Measurements from ENCODE around the gene PRXL2B. TPM values are rescaled to one million over a fixed set of nuclear protein-coding genes. Genes with fewer than 3 reads are reported as not detected.

PRXL2B gene
- total RNA-seq, 1 donor from 2014 or later: 26.5 TPM

DNA sequence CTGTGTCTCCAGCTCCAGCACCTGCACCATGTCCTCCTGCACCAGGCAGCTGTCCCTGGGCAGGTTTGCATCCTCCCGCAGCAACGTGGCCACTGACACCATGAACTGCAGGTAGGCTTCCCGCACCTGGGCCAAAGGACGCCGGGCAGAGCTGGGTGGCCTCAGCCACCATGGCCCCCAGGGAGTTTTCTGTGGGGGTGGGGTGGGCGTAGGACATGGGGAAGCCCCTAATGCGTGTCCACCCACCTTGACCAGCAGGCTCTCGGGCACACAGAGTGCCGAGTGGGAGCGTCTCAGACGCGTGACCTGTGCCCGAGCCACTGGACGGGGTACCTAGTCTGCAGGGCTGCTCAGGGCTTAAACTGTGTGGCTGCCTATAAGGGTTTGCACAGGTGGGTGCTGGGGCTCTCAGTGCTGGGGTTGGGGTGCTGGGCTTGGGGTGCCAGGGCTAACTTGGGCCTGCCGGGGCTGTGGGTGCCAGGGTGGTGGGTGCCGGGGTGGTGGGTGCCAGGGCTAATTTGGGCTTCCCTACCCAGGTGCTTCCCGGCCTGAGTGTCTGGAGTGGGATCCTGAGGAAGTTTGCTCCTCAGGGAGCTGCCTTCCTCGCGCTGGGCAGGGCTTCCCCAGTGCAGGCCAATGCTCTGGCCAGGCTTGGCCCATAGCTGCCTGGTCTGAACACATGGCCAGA is 17.7 kb downstream of the PRXL2B start:
- Mint-ChIP-seq H3K4me1 (ENCODE audit: low read depth) (no peaks in the 10 kb centered on the region), H3K27me3 (ENCODE audit: low read depth) (peaks cover 4% of the 10 kb centered on the region), H3K36me3 (ENCODE audit: low read depth) (no peaks in the 10 kb centered on the region), H3K4me3 (ENCODE audit: low read depth) (no peak overlapping the region), H3K27ac (no peak overlapping the region), H3K9me3 (peaks cover 5% of the 10 kb centered on the region)
- intact Hi-C loops (cut with micrococcal nuclease): no loop called here
- DNase-seq (ENCODE audit: low spot score): no peak

DNA sequence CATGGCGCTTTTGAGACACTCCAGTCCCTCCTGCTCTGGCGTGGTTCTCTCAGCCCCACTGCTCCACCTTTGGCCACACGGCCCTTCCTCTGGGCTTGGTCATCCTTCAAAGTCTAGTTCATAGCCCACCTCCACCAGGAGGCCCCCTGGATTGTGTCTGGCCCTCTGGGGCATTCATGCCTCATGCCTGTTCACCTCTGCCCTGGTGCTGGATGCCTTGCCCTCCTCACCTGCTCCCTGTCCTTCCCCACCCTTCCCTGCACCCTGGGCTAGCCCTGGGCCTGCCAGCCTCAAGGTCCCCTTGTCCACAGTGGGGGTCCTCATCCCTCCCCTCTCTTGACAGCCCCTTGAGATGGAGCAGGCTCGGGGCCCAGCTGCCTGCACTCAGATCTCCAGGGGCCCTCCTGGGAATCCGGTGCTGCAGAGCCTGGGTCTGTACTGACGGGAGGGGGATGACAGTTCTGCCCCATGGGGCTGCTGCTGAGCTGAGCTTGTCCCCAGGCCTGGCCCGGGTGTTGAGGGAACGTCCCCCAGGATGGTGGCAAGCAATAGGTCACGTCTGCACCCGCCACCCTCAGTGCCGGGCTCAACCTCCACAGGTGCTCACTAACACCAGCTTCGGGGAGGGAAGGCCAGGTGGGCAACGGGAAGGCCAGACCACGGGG is 18.4 kb downstream of the PRXL2B start:
- Mint-ChIP-seq H3K4me1 (ENCODE audit: low read depth) (no peaks in the 10 kb centered on the region), H3K9me3 (peaks cover 5% of the 10 kb centered on the region), H3K4me3 (ENCODE audit: low read depth) (no peak overlapping the region), H3K36me3 (ENCODE audit: low read depth) (no peaks in the 10 kb centered on the region), H3K27ac (no peak overlapping the region), H3K27me3 (ENCODE audit: low read depth) (peaks cover 4% of the 10 kb centered on the region)
- intact Hi-C loops (cut with micrococcal nuclease): no loop called here
- no peak for DNase-seq (ENCODE audit: low spot score)

DNA sequence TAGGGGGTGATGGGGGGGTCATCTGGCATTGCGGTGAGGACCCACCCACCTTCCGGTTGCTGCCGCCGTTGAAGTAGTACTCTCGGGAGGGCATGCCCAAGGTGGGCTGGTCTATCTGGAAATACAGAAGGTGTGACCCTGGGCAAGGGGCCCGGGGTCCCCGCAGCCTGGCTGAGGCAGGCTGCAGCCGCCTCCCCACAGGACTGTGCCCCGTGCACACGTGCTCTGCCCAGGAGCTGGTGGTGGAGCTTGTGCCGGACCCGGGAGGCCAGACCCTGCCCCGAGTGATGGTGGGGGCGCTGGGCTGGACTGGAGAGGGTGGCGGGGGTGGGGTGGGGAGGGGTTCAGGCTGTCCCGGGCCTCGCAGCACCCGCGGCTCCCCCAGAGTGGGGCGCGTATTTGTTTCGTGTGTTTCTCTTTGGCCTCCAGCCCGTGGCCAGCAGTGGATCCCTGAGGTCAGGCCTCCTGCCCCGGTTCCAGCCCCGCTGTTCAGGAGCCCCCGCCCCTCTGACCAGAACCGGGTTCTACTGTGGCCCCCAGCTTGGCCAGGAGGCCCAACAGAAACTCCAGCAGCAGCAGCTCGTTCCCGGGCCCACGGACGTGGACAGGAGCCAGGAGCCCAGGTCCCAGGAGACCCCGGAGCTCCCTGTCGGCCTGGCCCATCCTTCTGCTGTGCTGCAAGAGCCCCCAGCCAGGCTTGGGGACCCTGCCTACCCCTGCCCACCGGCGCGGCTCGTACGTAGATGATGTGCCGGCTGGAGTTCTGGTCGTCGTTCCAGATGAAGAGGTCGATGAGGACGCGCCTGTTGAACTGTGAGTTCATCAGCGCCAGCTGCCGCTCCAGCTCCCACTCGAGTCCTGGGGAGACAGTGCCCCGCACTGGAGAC is 19.2 kb downstream of the PRXL2B start:
- peaks cover 5% of the 10 kb centered on the region for H3K9me3 Mint-ChIP-seq
- DNase-seq (ENCODE audit: low spot score): no peak
- H3K36me3 Mint-ChIP-seq (ENCODE audit: low read depth): no peaks in the 10 kb centered on the region
- no peak overlapping the region for H3K27ac Mint-ChIP-seq
- intact Hi-C loops (cut with micrococcal nuclease): no loop called here
- H3K27me3 Mint-ChIP-seq (ENCODE audit: low read depth): peaks cover 4% of the 10 kb centered on the region
- H3K4me3 Mint-ChIP-seq (ENCODE audit: low read depth): no peak overlapping the region
- no peaks in the 10 kb centered on the region for H3K4me1 Mint-ChIP-seq (ENCODE audit: low read depth)

DNA sequence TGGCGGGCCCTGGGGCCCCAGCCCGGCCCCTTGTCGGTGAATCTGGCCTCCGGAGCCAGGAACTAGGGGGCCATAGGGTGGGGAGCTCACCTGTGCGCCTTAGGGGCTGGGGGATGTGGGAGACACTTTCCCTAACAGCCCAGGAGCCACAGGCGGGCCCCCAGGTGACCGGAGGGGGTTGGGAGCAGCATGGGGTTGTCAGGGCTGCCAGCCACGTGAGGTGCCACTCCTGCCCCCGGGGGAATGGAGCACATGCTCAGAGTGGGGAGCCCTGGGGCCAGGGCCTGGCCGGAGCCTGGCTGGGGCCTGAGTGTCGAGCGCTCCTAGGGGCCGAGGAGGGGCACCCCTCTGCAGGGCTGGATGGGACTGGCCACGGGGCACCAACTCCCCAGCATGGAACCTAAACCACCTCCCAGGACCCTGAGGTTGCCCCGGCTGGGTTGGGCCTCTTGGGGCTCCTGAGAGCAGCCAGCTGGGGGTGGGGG is 19.9 kb downstream of the PRXL2B start:
- Mint-ChIP-seq H3K9me3 (peaks cover 5% of the 10 kb centered on the region), H3K36me3 (ENCODE audit: low read depth) (no peaks in the 10 kb centered on the region), H3K27me3 (ENCODE audit: low read depth) (peaks cover 2% of the 10 kb centered on the region), H3K4me3 (ENCODE audit: low read depth) (no peak overlapping the region), H3K4me1 (ENCODE audit: low read depth) (no peaks in the 10 kb centered on the region), H3K27ac (no peak overlapping the region)
- intact Hi-C loops (cut with micrococcal nuclease): no loop called here
- DNase-seq (ENCODE audit: low spot score): no peak

DNA sequence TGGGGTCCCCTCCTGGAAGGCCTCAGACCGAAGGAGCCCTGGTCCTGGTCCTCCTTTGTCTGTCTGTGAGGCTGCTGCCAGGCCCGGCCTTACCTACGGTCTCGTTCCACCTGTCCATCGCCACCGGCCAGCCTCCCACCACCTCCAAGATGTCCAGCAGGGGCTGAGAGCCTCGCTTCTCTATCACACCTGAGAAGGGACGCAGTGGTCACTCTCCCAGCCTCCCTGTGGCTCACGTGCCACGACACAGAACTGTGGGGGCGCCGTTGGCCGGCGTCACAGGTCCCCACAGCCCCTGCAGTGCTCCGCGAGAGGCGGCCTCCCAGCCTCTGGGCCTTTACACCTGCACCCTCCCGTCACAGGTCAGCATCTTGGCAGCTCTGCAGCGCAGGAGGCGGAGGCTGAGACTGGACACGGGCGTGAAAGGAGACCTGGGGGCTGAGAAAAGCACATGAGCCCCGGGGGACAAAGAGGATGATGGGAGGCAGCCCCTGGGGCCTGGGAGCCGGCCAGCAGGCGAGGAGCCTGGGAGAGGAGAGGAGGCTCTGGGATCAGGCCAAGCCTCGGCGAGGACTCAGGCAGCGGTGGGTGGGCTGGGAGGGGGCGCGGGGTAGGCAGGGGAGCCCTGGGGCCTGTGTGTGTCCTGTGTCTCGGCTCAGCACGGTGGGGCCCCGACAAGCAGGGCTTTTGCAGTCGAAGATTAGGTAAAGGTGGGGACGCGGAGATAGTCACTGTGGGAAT is 20.5 kb downstream of the PRXL2B start:
- H3K27ac Mint-ChIP-seq: no peak overlapping the region
- H3K36me3 Mint-ChIP-seq (ENCODE audit: low read depth): no peaks in the 10 kb centered on the region
- H3K4me3 Mint-ChIP-seq (ENCODE audit: low read depth): no peak overlapping the region
- H3K27me3 Mint-ChIP-seq (ENCODE audit: low read depth): no peaks in the 10 kb centered on the region
- H3K9me3 Mint-ChIP-seq: peaks cover 5% of the 10 kb centered on the region
- DNase-seq (ENCODE audit: low spot score): no peak
- intact Hi-C loops (cut with micrococcal nuclease): no loop called here
- H3K4me1 Mint-ChIP-seq (ENCODE audit: low read depth): no peaks in the 10 kb centered on the region

- Mint-ChIP-seq H3K36me3 (ENCODE audit: low read depth) (no peaks in the 10 kb centered on the region), H3K27ac (no peak overlapping the region), H3K9me3 (peaks cover 5% of the 10 kb centered on the region), H3K27me3 (ENCODE audit: low read depth) (no peaks in the 10 kb centered on the region), H3K4me3 (ENCODE audit: low read depth) (no peak overlapping the region), H3K4me1 (ENCODE audit: low read depth) (no peaks in the 10 kb centered on the region)
- intact Hi-C loops (cut with micrococcal nuclease): no loop called here
- DNase-seq (ENCODE audit: low spot score): no peak
These were observed 21.1 kb downstream of the PRXL2B start for GRCh38 chr1:2607641-2608091.

- Mint-ChIP-seq H3K27me3 (ENCODE audit: low read depth) (no peaks in the 10 kb centered on the region), H3K36me3 (ENCODE audit: low read depth) (no peaks in the 10 kb centered on the region), H3K27ac (no peak overlapping the region), H3K9me3 (peaks cover 14% of the 10 kb centered on the region), H3K4me1 (ENCODE audit: low read depth) (no peaks in the 10 kb centered on the region), H3K4me3 (ENCODE audit: low read depth) (no peak overlapping the region)
- intact Hi-C loops (cut with micrococcal nuclease): no loop called here
- no peak for DNase-seq (ENCODE audit: low spot score)
These were observed 22.9 kb downstream of the PRXL2B start for GRCh38 chr1:2609319-2610035.

DNA sequence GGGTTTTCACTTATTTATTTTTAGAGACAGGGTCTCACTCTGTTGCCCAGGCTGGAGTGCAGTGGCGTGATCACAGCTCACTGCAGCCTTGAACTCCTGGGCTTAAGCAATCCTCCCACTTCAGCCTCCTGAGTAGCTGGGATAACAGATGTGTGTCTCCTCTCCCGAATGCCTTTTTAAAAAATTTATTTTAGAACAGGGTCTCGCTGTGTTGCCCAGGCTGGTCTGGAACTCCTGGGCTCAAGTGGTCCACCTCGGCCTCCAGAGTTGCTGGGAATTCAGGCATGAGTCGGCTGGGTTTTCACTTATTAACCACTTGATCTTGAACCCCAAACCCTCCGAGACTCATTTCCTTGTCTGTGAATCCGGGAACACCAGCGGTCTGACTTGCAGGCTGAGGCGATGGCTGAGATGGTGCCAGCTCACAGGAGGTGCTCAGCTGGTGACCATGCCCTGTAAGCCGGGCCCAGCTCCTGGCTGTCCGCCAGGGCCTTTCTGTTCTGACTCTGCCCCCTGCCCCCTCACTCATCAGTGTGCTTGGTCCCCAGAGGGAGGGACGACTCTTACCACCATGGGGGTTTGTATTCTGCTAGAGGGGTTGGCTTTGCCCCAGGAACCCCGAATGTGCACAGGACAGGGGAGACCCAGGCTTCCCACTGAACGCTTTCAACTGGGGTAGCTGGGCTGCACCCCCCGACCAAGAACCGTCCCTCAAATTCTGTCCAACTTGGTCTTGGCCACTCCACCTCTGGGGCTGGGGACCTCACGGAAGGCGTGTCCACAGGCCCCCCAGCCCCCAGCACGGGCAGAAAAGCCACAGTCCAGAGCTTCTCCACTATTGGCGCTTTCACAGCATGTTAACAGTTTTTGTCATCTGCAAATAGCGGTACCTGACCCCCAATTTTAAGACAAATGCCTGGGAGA is 23.7 kb downstream of the PRXL2B start:
- intact Hi-C loops (cut with micrococcal nuclease): no loop called here
- no peak overlapping the region for H3K27ac Mint-ChIP-seq
- H3K9me3 Mint-ChIP-seq: peaks cover 23% of the 10 kb centered on the region
- H3K36me3 Mint-ChIP-seq (ENCODE audit: low read depth): no peaks in the 10 kb centered on the region
- peaks cover 1% of the 10 kb centered on the region for H3K27me3 Mint-ChIP-seq (ENCODE audit: low read depth)
- H3K4me3 Mint-ChIP-seq (ENCODE audit: low read depth): no peak overlapping the region
- DNase-seq (ENCODE audit: low spot score): no peak
- no peaks in the 10 kb centered on the region for H3K4me1 Mint-ChIP-seq (ENCODE audit: low read depth)

DNA sequence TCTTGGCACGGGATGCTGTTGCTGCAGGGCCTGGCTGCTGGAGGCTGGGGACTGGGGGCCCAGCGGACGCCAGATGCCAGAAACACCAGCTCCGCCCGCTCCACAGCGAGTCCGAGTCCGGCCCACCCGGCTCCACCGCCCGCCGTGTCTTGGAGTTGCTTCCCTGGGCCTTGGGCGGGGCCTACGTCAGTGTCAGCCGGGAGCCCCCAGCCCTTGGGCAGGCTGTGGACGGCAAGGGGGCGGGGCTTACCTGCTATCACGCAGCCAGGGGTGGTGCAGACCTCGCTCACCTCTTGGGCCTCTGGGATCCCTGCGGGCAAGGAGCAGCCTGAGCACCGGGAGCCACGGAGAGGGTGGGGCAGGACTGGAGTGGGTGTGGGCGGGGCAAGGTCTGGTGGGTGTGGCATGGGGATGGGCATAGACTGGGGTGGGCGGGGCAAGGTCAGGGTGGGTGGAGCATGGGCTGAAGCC is 24.5 kb downstream of the PRXL2B start:
- intact Hi-C loops (cut with micrococcal nuclease): no loop called here
- peaks cover 29% of the 10 kb centered on the region for H3K9me3 Mint-ChIP-seq
- no peak for DNase-seq (ENCODE audit: low spot score)
- no peaks in the 10 kb centered on the region for H3K36me3 Mint-ChIP-seq (ENCODE audit: low read depth)
- no peak overlapping the region for H3K27ac Mint-ChIP-seq
- peaks cover 2% of the 10 kb centered on the region for H3K27me3 Mint-ChIP-seq (ENCODE audit: low read depth)
- no peak overlapping the region for H3K4me3 Mint-ChIP-seq (ENCODE audit: low read depth)
- H3K4me1 Mint-ChIP-seq (ENCODE audit: low read depth): no peaks in the 10 kb centered on the region

DNA sequence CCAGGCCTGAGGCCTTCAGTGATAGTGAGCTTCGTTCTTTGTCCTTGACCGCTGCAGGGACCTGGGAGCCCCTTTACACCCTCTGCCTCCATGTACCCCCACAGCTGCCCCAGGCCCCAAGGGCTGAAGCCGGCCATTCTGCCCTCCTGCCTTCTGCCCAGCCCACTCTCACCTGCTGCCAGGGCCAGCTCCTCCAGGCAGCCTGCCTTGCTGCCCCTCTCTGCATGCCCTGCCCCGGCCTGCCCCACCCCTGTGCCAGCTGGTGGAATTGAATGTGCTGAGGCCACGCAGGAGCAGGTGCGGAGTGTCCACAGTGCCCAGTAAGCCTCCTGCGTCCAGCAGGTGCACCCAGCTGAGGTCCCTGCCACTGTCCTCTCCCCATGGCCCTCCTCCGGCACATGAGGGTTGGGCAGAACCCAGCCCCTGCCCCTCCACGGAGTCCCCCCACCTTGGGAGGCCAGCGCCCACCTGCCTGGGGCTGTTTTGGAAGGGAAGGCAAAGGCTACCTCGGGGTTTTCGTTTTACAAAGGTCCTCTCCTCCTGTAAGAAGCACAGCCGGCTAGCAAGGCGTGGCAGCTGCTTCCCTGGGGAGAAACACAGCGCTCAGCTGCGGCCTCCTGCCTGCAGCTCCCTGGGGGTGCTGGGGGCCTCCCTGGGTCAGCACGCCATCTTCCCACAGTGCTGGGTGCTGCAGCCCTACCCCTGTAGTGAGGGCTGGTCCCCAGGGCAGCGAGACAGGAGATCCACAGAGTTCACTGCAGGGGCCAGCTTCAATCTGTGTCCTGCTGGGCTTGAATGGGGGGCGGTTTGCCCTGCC is 25.3 kb downstream of the PRXL2B start:
- no peak overlapping the region for H3K4me3 Mint-ChIP-seq (ENCODE audit: low read depth)

More for the DNA sequence above, 25.3 kb downstream of the PRXL2B start:
- H3K4me1 Mint-ChIP-seq (ENCODE audit: low read depth): no peaks in the 10 kb centered on the region
- no peak for DNase-seq (ENCODE audit: low spot score)
- H3K9me3 Mint-ChIP-seq: peaks cover 36% of the 10 kb centered on the region
- peaks cover 2% of the 10 kb centered on the region for H3K27me3 Mint-ChIP-seq (ENCODE audit: low read depth)
- no peak overlapping the region for H3K27ac Mint-ChIP-seq
- intact Hi-C loops (cut with micrococcal nuclease): no loop called here
- H3K36me3 Mint-ChIP-seq (ENCODE audit: low read depth): no peaks in the 10 kb centered on the region
